Activated T-cell treated with anti-CD3 and anti-CD28 coated beads, Interleukin-2, amount 50 U/mL, for 72 hours (primary cell): ENCODE results near the gene ABCD3. TPM values are rescaled to one million over a fixed set of nuclear protein-coding genes. Genes with fewer than 3 reads are reported as not detected.

Experiments used
- ATAC-seq, 2 donors: fragments of 150-1000 bp; cut with Tn5 transposase; replicated peaks in 1 of 2; 2 replicates each; pipeline ENCODE4 v1.10.0; 2021; ENCODE audit warnings: moderate library complexity in 2 of 2, mild to moderate bottlenecking in 1 of 2
- DNase-seq, 2 donors: peaks; one replicate each; pipeline ENCODE4 v3.0.0; 2021 to 2022; ENCODE audit warnings: mixed read lengths in 1 of 2
- H3K27ac Mint-ChIP-seq: one replicate; pipeline ENCODE4 v1.8.0; 2022; ENCODE audit warnings: mild to moderate bottlenecking, moderate library complexity, mixed read lengths
- H3K27me3 Mint-ChIP-seq: one replicate; pipeline ENCODE4 v1.8.0; 2022; ENCODE audit warnings: low read depth, mixed read lengths
- H3K36me3 Mint-ChIP-seq, 2 donors: one replicate each; pipeline ENCODE4 v1.8.0; 2022; ENCODE audit warnings: mixed read lengths in 2 of 2, mild to moderate bottlenecking in 1 of 2; ENCODE audit not compliant: insufficient read depth in 2 of 2
- H3K4me1 Mint-ChIP-seq: one replicate; pipeline ENCODE4 v1.8.0; 2022; ENCODE audit warnings: low read depth, mixed read lengths
- H3K4me3 Mint-ChIP-seq, 2 donors: one replicate each; pipeline ENCODE4 v1.8.0; 2022; ENCODE audit warnings: mild to moderate bottlenecking in 2 of 2, mixed read lengths in 2 of 2, moderate library complexity in 2 of 2
- H3K9me3 Mint-ChIP-seq, 2 donors: one replicate each; pipeline ENCODE4 v1.8.0; 2022; ENCODE audit warnings: mixed read lengths in 2 of 2
- total RNA-seq, 2 donors: library from RNA; stranded (reverse); gene quantifications; one replicate each; pipeline ENCODE4 v1.2.3, GENCODE V29; 2022

ABCD3 gene
- total RNA-seq, 2 donors from 2014 or later = 38.0 to 55.3 TPM

GRCh38 chr1:94490556-94490955 lies 72.4 kb downstream of the ABCD3 start:
- peaks cover 2 to 6% of the 10 kb centered on the region in 2 donors for H3K36me3 Mint-ChIP-seq
- H3K4me3 Mint-ChIP-seq = no peak overlapping the region
- ATAC-seq = no peak
- no peak overlapping the region for H3K27ac Mint-ChIP-seq
- no peak for DNase-seq
- peaks cover 5% of the 10 kb centered on the region for H3K4me1 Mint-ChIP-seq
- no peaks in the 10 kb centered on the region for H3K27me3 Mint-ChIP-seq
- no peaks in the 10 kb centered on the region for H3K9me3 Mint-ChIP-seq

GRCh38 chr1:94496076-94496755 lies 78.0 kb downstream of the ABCD3 start:
- ATAC-seq = no peak
- Mint-ChIP-seq H3K4me1 (no peaks in the 10 kb centered on the region), H3K9me3 (no peaks in the 10 kb centered on the region), H3K27ac (no peak overlapping the region), H3K4me3 (no peak overlapping the region), H3K36me3 (peaks cover 0 to 13% of the 10 kb centered on the region in 2 donors), H3K27me3 (no peaks in the 10 kb centered on the region)
- DNase-seq = no peak

GRCh38 chr1:94501426-94501825 lies 83.2 kb downstream of the ABCD3 start:
- Mint-ChIP-seq H3K4me3 (no peak overlapping the region), H3K27ac (no peak overlapping the region), H3K9me3 (no peaks in the 10 kb centered on the region), H3K27me3 (no peaks in the 10 kb centered on the region), H3K36me3 (peaks cover 8 to 41% of the 10 kb centered on the region in 2 donors), H3K4me1 (no peaks in the 10 kb centered on the region)
- DNase-seq = no peak
- no peak for ATAC-seq

GRCh38 chr1:94501935-94502334 lies 83.7 kb downstream of the ABCD3 start:
- Mint-ChIP-seq H3K4me3 (no peak overlapping the region), H3K36me3 (peaks cover 8 to 41% of the 10 kb centered on the region in 2 donors), H3K4me1 (no peaks in the 10 kb centered on the region), H3K27ac (no peak overlapping the region), H3K9me3 (no peaks in the 10 kb centered on the region), H3K27me3 (no peaks in the 10 kb centered on the region)
- ATAC-seq = no peak
- DNase-seq = no peak

GRCh38 chr1:94503153-94503552 lies 85.0 kb downstream of the ABCD3 start:
- Mint-ChIP-seq H3K27me3 (no peaks in the 10 kb centered on the region), H3K4me1 (no peaks in the 10 kb centered on the region), H3K27ac (no peak overlapping the region), H3K4me3 (no peak overlapping the region), H3K9me3 (no peaks in the 10 kb centered on the region), H3K36me3 (peaks cover 8 to 41% of the 10 kb centered on the region in 2 donors)
- ATAC-seq (no peak), DNase-seq (no peak)

- H3K4me3 Mint-ChIP-seq = no peak overlapping the region
- no peaks in the 10 kb centered on the region for H3K4me1 Mint-ChIP-seq
- H3K27ac Mint-ChIP-seq = no peak overlapping the region
- H3K27me3 Mint-ChIP-seq = no peaks in the 10 kb centered on the region
- DNase-seq (no peak), ATAC-seq (no peak)
- no peaks in the 10 kb centered on the region for H3K9me3 Mint-ChIP-seq
- peaks cover 8 to 42% of the 10 kb centered on the region in 2 donors for H3K36me3 Mint-ChIP-seq
These were observed 86.4 kb downstream of the ABCD3 start for GRCh38 chr1:94504601-94505000.

GRCh38 chr1:94512816-94513215 lies 94.6 kb downstream of the ABCD3 start:
- Mint-ChIP-seq H3K4me1 (no peaks in the 10 kb centered on the region), H3K4me3 (no peak overlapping the region), H3K36me3 (peaks cover 0 to 14% of the 10 kb centered on the region in 2 donors), H3K27me3 (no peaks in the 10 kb centered on the region), H3K9me3 (no peaks in the 10 kb centered on the region), H3K27ac (no peak overlapping the region)
- no peak for DNase-seq
- ATAC-seq = no peak

GRCh38 chr1:94514095-94514727 lies 96.0 kb downstream of the ABCD3 start:
- H3K36me3 Mint-ChIP-seq = peaks cover 0 to 13% of the 10 kb centered on the region in 2 donors
- no peak overlapping the region for H3K27ac Mint-ChIP-seq
- ATAC-seq (no peak), DNase-seq (peak in 1 of 2 donors; percentile 2)
- H3K9me3 Mint-ChIP-seq = no peaks in the 10 kb centered on the region
- H3K4me3 Mint-ChIP-seq = no peak overlapping the region
- H3K27me3 Mint-ChIP-seq = no peaks in the 10 kb centered on the region
- no peaks in the 10 kb centered on the region for H3K4me1 Mint-ChIP-seq

GRCh38 chr1:94515296-94515947 lies 97.2 kb downstream of the ABCD3 start:
- no peak overlapping the region for H3K4me3 Mint-ChIP-seq

GRCh38 chr1:94519351-94519750 lies 101.2 kb downstream of the ABCD3 start:
- peaks cover 0 to 5% of the 10 kb centered on the region in 2 donors for H3K36me3 Mint-ChIP-seq
- no peak for ATAC-seq
- DNase-seq = no peak

More at GRCh38 chr1:94515296-94515947, 97.2 kb downstream of the ABCD3 start:
- H3K27ac Mint-ChIP-seq = no peak overlapping the region
- H3K27me3 Mint-ChIP-seq = no peaks in the 10 kb centered on the region
- H3K36me3 Mint-ChIP-seq = peaks cover 0 to 7% of the 10 kb centered on the region in 2 donors
- H3K9me3 Mint-ChIP-seq = no peaks in the 10 kb centered on the region
- DNase-seq = no peak
- no peak for ATAC-seq
- no peaks in the 10 kb centered on the region for H3K4me1 Mint-ChIP-seq

GRCh38 chr1:94522304-94522703 lies 104.1 kb downstream of the ABCD3 start:
- Mint-ChIP-seq H3K9me3 (no peaks in the 10 kb centered on the region), H3K27me3 (no peaks in the 10 kb centered on the region), H3K4me3 (no peak overlapping the region), H3K36me3 (peaks cover 0 to 2% of the 10 kb centered on the region in 2 donors), H3K27ac (no peak overlapping the region), H3K4me1 (no peaks in the 10 kb centered on the region)
- ATAC-seq (no peak), DNase-seq (no peak)

More at GRCh38 chr1:94519351-94519750, 101.2 kb downstream of the ABCD3 start:
- H3K27ac Mint-ChIP-seq = no peak overlapping the region
- H3K27me3 Mint-ChIP-seq = no peaks in the 10 kb centered on the region
- H3K4me3 Mint-ChIP-seq = no peak overlapping the region
- H3K4me1 Mint-ChIP-seq = no peaks in the 10 kb centered on the region
- no peaks in the 10 kb centered on the region for H3K9me3 Mint-ChIP-seq

GRCh38 chr1:94524531-94524930 lies 106.3 kb downstream of the ABCD3 start:
- no peaks in the 10 kb centered on the region for H3K27me3 Mint-ChIP-seq
- H3K36me3 Mint-ChIP-seq = no peaks in the 10 kb centered on the region
- DNase-seq (no peak), ATAC-seq (no peak)
- no peak overlapping the region for H3K27ac Mint-ChIP-seq
- no peaks in the 10 kb centered on the region for H3K4me1 Mint-ChIP-seq
- H3K9me3 Mint-ChIP-seq = no peaks in the 10 kb centered on the region
- no peak overlapping the region for H3K4me3 Mint-ChIP-seq

- Mint-ChIP-seq H3K36me3 (no peaks in the 10 kb centered on the region), H3K4me3 (no peak overlapping the region), H3K9me3 (no peaks in the 10 kb centered on the region), H3K27me3 (no peaks in the 10 kb centered on the region), H3K4me1 (no peaks in the 10 kb centered on the region), H3K27ac (no peak overlapping the region)
- DNase-seq (no peak), ATAC-seq (no peak)
These were observed 108.2 kb downstream of the ABCD3 start for GRCh38 chr1:94526152-94526980.
